Caco-2 (cell line): ENCODE measurements around the gene PSPN. TPM values are rescaled to one million over a fixed set of nuclear protein-coding genes. Genes with fewer than 3 reads are reported as not detected.
"Not testable (repeated sequence)": the region's sequence is repeated elsewhere in the genome, so short reads cannot be mapped to it uniquely, and the experiment has no call there.

Experiments used
- BruUV-seq: library from RNA; stranded (reverse); fragments of 400-500 nt; replicated peaks from 2 replicates; lab custom pipeline; 2021; lab: Mats Ljungman, UMichigan
- CTCF ChIA-PET: fragments of 300-600 bp; sonication (Branson Sonifier 250); formaldehyde crosslinking; loops from one replicate; lab custom pipeline; 2022; ENCODE audit warnings: antibody characterized with exemption; lab: Charles Lee
- POLR2A ChIA-PET: fragments of 300-600 bp; sonication (Branson Sonifier 250); formaldehyde crosslinking; loops from one replicate; lab custom pipeline; 2022; ENCODE audit warnings: antibody characterized with exemption; lab: Charles Lee
- DNase-seq, 2 experiments: peaks; one replicate each; pipeline versions ENCODE4 v3.0.0 to v3.0.0-alpha.2; 2020 to 2022
- H3K27me3 ChIP-seq: replicated peaks from 2 replicates; pipeline ENCODE4 v1.6.0; 2011; ENCODE audit warnings: low read length; ENCODE audit not compliant: control insufficient read depth, insufficient read depth
- H3K36me3 ChIP-seq: 2 replicates; pipeline ENCODE4 v1.5.1; 2011; ENCODE audit warnings: low read length; ENCODE audit not compliant: control insufficient read depth, insufficient read depth
- H3K4me1 ChIP-seq: fragments of 250-450 bp; sonication (Bioruptor Pico); 2 replicates; pipeline ENCODE4 v1.5.1; 2020; ENCODE audit warnings: mild to moderate bottlenecking
- H3K4me3 ChIP-seq: 2 replicates; pipeline ENCODE4 v1.5.1; 2011; ENCODE audit warnings: low read depth, mild to moderate bottlenecking, control low read depth, low read length
- H3K9me3 ChIP-seq: fragments of 250-450 bp; sonication (Bioruptor Pico); 2 replicates; pipeline ENCODE4 v1.5.1; 2020; ENCODE audit warnings: mild to moderate bottlenecking, moderate library complexity
- H3K27ac Mint-ChIP-seq: one replicate; pipeline ENCODE4 v1.8.0; 2022; ENCODE audit warnings: mixed read lengths; ENCODE audit not compliant: unreplicated experiment
- H3K27me3 Mint-ChIP-seq: one replicate; pipeline ENCODE4 v1.8.0; 2022; ENCODE audit warnings: mixed read lengths; ENCODE audit not compliant: insufficient read depth, unreplicated experiment
- H3K36me3 Mint-ChIP-seq: one replicate; pipeline ENCODE4 v1.8.0; 2022; ENCODE audit warnings: mild to moderate bottlenecking, mixed read lengths; ENCODE audit not compliant: insufficient read depth, unreplicated experiment
- H3K4me1 Mint-ChIP-seq: one replicate; pipeline ENCODE4 v1.8.0; 2022; ENCODE audit warnings: low read depth, mixed read lengths; ENCODE audit not compliant: unreplicated experiment
- H3K4me3 Mint-ChIP-seq: one replicate; pipeline ENCODE4 v1.8.0; 2022; ENCODE audit warnings: mild to moderate bottlenecking, moderate library complexity, mixed read lengths; ENCODE audit not compliant: unreplicated experiment
- H3K9me3 Mint-ChIP-seq: one replicate; pipeline ENCODE4 v1.8.0; 2022; ENCODE audit warnings: mixed read lengths; ENCODE audit not compliant: unreplicated experiment
- CTCF ChIP-seq, 2 experiments: fragments of 200-600 bp in 1 of 2; IDR thresholded peaks; 1 replicate in 1 of 2; 2 replicates in 1 of 2; pipeline versions ENCODE4 v1.5.1 to v1.8.0; 2011 to 2022; ENCODE audit warnings: antibody characterized with exemption in 1 of 2, control low read depth in 1 of 2, inconsistent platforms in 1 of 2, low read depth in 1 of 2, low read length in 1 of 2, mild to moderate bottlenecking in 1 of 2, moderate library complexity in 1 of 2; ENCODE audit not compliant: insufficient read depth in 1 of 2, severe bottlenecking in 1 of 2, unreplicated experiment in 1 of 2
- intact Hi-C: fragments of 100-400 bp; cut with micrococcal nuclease; formaldehyde crosslinking; loops from one replicate; pipeline ENCODE4 v1.10.0; 2022; ENCODE audit not compliant: unreplicated experiment
- total RNA-seq: library from RNA; stranded (reverse); gene quantifications from 2 replicates; pipeline ENCODE4 v1.2.3, GENCODE V29; 2022

PSPN gene
- total RNA-seq, 1 experiment from 2014 or later: 2.9 TPM

- peaks cover 25% of the 10 kb centered on the region for H3K36me3 Mint-ChIP-seq
- intact Hi-C loops: no loop called here
- H3K27ac Mint-ChIP-seq: peak overlapping the region; percentile 64
- peak overlapping the region; percentile 79 for H3K4me3 Mint-ChIP-seq
- DNase-seq: no peak
- no TSS peak for BruUV-seq
- H3K36me3 ChIP-seq: no peaks in the 10 kb centered on the region; the same call in none of the 2 replicates
- no peaks in the 10 kb centered on the region for H3K4me1 ChIP-seq
- no peaks in the 10 kb centered on the region for H3K4me1 Mint-ChIP-seq
- H3K9me3 ChIP-seq: no peaks in the 10 kb centered on the region
- H3K4me3 ChIP-seq: peak overlapping the region; percentile 92
- ChIA-PET CTCF (interaction anchor here (1.6 kb wide), 1 partner anchor 11 kb away, joined by 11 read pairs; the partner anchor contains the start of gene ALKBH7), POLR2A (interaction anchor here (1.8 kb wide), 1 partner anchor 11 kb away, joined by 24 read pairs; the partner anchor contains the start of gene ALKBH7)
- H3K9me3 Mint-ChIP-seq: no peaks in the 10 kb centered on the region
- no peaks in the 10 kb centered on the region for H3K27me3 ChIP-seq
- no peak for TF ChIP-seq CTCF (IDR thresholded peaks at IDR 0.05; ENCODE audit: insufficient read depth in 1 of 2, low read depth in 1 of 2, low read length in 1 of 2, severe bottlenecking in 1 of 2, unreplicated experiment in 1 of 2)
- H3K27me3 Mint-ChIP-seq: no peaks in the 10 kb centered on the region
These were observed 13.7 kb downstream of the PSPN start for GRCh38 chr19:6362027-6362350.

GRCh38 chr19:6360857-6361216 is 14.9 kb downstream of the PSPN start:
- not testable (repeated sequence) for H3K9me3 Mint-ChIP-seq, BruUV-seq
- intact Hi-C loops: loop anchor here (1.0 kb wide), 1 partner anchor 12 kb away; no protein-coding TSS in a partner anchor

GRCh38 chr19:6360445-6360844 is 15.3 kb downstream of the PSPN start:
- POLR2A ChIA-PET: interaction anchor here (1.8 kb wide), 1 partner anchor 12 kb away, joined by 24 read pairs; the partner anchor contains the start of gene ALKBH7
- H3K4me1 ChIP-seq, H3K9me3 ChIP-seq, H3K36me3 ChIP-seq, H3K9me3 Mint-ChIP-seq, intact Hi-C loops, H3K27ac Mint-ChIP-seq, DNase-seq, H3K4me3 ChIP-seq, H3K27me3 ChIP-seq, BruUV-seq, H3K27me3 Mint-ChIP-seq, H3K4me1 Mint-ChIP-seq, CTCF ChIA-PET, H3K4me3 Mint-ChIP-seq: not testable (repeated sequence)
- H3K36me3 Mint-ChIP-seq: peaks cover 14% of the 10 kb centered on the region

More at GRCh38 chr19:6360857-6361216, 14.9 kb downstream of the PSPN start:
- Mint-ChIP-seq H3K36me3 (peaks cover 18% of the 10 kb centered on the region), H3K4me3 (peak overlapping the region; percentile 79)
- H3K27ac Mint-ChIP-seq, H3K9me3 ChIP-seq, H3K27me3 ChIP-seq, H3K4me1 Mint-ChIP-seq, H3K27me3 Mint-ChIP-seq, H3K36me3 ChIP-seq, H3K4me1 ChIP-seq, DNase-seq: not testable (repeated sequence)
- POLR2A ChIA-PET: interaction anchor here (0.5 to 1.8 kb wide), 4 partner anchors 12 to 64 kb away, joined by 3 to 24 read pairs (median 10); partner anchors contain the start of gene ALKBH7
- peak overlapping the region; percentile 92 for H3K4me3 ChIP-seq
- CTCF ChIA-PET: interaction anchor here (1.0 to 1.6 kb wide), 2 partner anchors 12 to 142 kb away, joined by 3 to 11 read pairs; partner anchors contain the start of gene ALKBH7

- Histone ChIP-seq H3K27me3 (no peaks in the 10 kb centered on the region), H3K4me1 (no peaks in the 10 kb centered on the region), H3K36me3 (no peaks in the 10 kb centered on the region), H3K9me3 (no peaks in the 10 kb centered on the region), H3K4me3 (no peak overlapping the region)
- Mint-ChIP-seq H3K4me3 (no peak overlapping the region), H3K27ac (no peak overlapping the region), H3K27me3 (no peaks in the 10 kb centered on the region), H3K36me3 (peaks cover 7% of the 10 kb centered on the region), H3K4me1 (no peaks in the 10 kb centered on the region), H3K9me3 (no peaks in the 10 kb centered on the region)
- no TSS peak for BruUV-seq
- DNase-seq: no peak
- TF ChIP-seq CTCF (IDR thresholded peaks at IDR 0.05; ENCODE audit: insufficient read depth in 1 of 2, low read depth in 1 of 2, low read length in 1 of 2, severe bottlenecking in 1 of 2, unreplicated experiment in 1 of 2): no peak
- ChIA-PET CTCF (no interaction called here), POLR2A (no interaction called here)
- intact Hi-C loops: no loop called here
These were observed 16.0 kb downstream of the PSPN start for GRCh38 chr19:6359568-6360341.
